Neural crest cell (in vitro differentiated cells): ENCODE data around the gene GLB1L3. TPM values are rescaled to one million over a fixed set of nuclear protein-coding genes. Genes with fewer than 3 reads are reported as not detected.

Source experiments
- DNase-seq: peaks from one replicate; pipeline ENCODE4 v3.0.0; 2021; ENCODE audit warnings: low read depth, mixed read lengths, low spot score
- H3K27ac Mint-ChIP-seq: one replicate; pipeline ENCODE4 v1.8.0; 2021; ENCODE audit warnings: mild to moderate bottlenecking, mixed read lengths; ENCODE audit not compliant: unreplicated experiment
- H3K27me3 Mint-ChIP-seq: 2 replicates; pipeline ENCODE4 v1.8.0; 2021; ENCODE audit warnings: low read depth, mild to moderate bottlenecking, mixed read lengths
- H3K36me3 Mint-ChIP-seq: 2 replicates; pipeline ENCODE4 v1.8.0; 2021; ENCODE audit warnings: low read depth, mild to moderate bottlenecking, mixed read lengths
- H3K4me1 Mint-ChIP-seq: 2 replicates; pipeline ENCODE4 v1.8.0; 2021; ENCODE audit warnings: mixed read lengths
- H3K4me3 Mint-ChIP-seq: one replicate; pipeline ENCODE4 v1.8.0; 2021; ENCODE audit warnings: mild to moderate bottlenecking, mixed read lengths
- H3K9me3 Mint-ChIP-seq: 2 replicates; pipeline ENCODE4 v1.8.0; 2021; ENCODE audit warnings: mixed read lengths
- CTCF ChIP-seq: fragments of 200-600 bp; sonication (generic); conservative IDR thresholded peaks from 2 replicates; pipeline ENCODE4 v1.5.0; 2021; ENCODE audit warnings: antibody characterized with exemption, mild to moderate bottlenecking
- total RNA-seq: library from RNA; stranded (reverse); gene quantifications from 2 replicates; pipeline ENCODE4 v1.2.1, GENCODE V29; 2021

The GLB1L3 gene
- total RNA-seq, 1 donor from 2014 or later = 0.28 TPM

GRCh38 chr11:134366254-134366653, 90.1 kb downstream of the GLB1L3 start:
- Mint-ChIP-seq H3K27ac (no peak overlapping the region), H3K4me1 (no peaks in the 10 kb centered on the region), H3K4me3 (no peak overlapping the region), H3K36me3 (no peaks in the 10 kb centered on the region), H3K27me3 (no peaks in the 10 kb centered on the region), H3K9me3 (no peaks in the 10 kb centered on the region)
- no peak for TF ChIP-seq CTCF
- DNase-seq = no peak

GRCh38 chr11:134367781-134368180, 91.6 kb downstream of the GLB1L3 start:
- Mint-ChIP-seq H3K27me3 (no peaks in the 10 kb centered on the region), H3K27ac (no peak overlapping the region), H3K4me1 (no peaks in the 10 kb centered on the region), H3K4me3 (no peak overlapping the region), H3K36me3 (no peaks in the 10 kb centered on the region), H3K9me3 (no peaks in the 10 kb centered on the region)
- DNase-seq = no peak
- TF ChIP-seq CTCF = no peak

Other genes with a start within 250 kb of the GLB1L3 start
- gene JAM3, start 207.3 kb upstream of the GLB1L3 start, total RNA-seq = 98.6 and 99.9 TPM in 2 replicates
- gene NCAPD3, start 52.4 kb upstream of the GLB1L3 start, total RNA-seq = 53.6 and 53.8 TPM in 2 replicates
- 45.6 and 47.8 TPM in 2 replicates for gene VPS26B, start 51.7 kb upstream of the GLB1L3 start, total RNA-seq
- gene THYN1, start 23.0 kb upstream of the GLB1L3 start, total RNA-seq = 62.5 and 62.6 TPM in 2 replicates
- 28.5 and 28.7 TPM in 2 replicates for gene ACAD8, start 22.8 kb upstream of the GLB1L3 start, total RNA-seq
- gene GLB1L2, start 55.6 kb downstream of the GLB1L3 start, total RNA-seq = 15.4 TPM in 2 replicates
- 31.8 and 32.3 TPM in 2 replicates for gene B3GAT1, start 135.9 kb downstream of the GLB1L3 start, total RNA-seq